ENCODE data around the gene GYG2.

DNA sequence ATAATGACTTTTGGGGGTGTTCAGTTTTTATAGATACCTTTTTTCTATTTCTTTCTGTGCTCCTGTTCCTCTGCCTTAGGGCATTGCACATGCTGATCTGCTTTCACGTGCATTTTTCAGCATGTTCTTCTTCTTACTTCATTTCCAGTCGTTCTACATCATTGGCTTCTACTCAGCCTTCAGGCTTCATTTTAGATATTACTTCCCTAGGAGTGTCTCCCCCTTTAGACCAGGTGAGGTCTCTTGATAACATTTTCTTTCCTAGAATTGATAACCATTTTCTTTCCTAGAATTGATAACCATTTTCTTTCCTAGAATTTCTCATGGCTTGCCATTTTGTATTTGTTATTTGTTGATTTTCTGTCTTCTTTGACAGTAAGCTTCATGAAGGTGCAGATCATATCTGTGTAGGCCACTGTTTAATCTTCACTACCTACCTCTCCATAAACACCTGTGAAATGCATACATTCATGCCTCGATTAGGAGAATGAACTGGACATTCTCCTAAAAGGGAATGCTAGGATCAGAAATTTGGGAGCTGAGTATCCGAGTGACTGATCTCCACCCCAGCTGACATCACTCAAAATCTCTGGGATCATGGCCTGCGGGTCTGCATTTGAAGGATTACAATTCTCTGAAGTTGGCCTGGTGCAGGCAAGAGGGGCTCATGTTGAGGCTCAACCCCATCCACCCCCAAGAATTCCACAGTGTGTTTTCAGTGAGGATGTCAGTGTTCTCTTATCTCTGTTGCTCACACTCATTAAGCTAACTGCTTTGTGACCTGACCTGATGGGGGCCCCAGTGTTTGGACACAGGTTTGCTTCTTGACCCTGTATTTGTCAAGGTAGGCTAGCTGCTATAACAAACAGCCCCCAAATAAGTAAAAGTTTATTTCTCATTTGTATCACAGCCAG lies 45.7 kb downstream of the GYG2 start:
- TF ChIP-seq EZH2 (IDR thresholded peaks at IDR 0.05; ENCODE audit: low read depth, low read length, severe bottlenecking) (no peak), CHD1 (IDR thresholded peaks at IDR 0.05; ENCODE audit: low read depth, low read length) (no peak), EP300 (IDR thresholded peaks at IDR 0.05; ENCODE audit: borderline replicate concordance in 1 of 2, low read depth in 2 of 2, low read length in 2 of 2) (no peak), HDAC6 (IDR thresholded peaks at IDR 0.05; ENCODE audit: low read depth, low read length) (no peak), TAF1 (IDR thresholded peaks at IDR 0.05; ENCODE audit: low read depth, low read length) (no peak), CREB1 (IDR thresholded peaks at IDR 0.05) (no peak), POLR2A (IDR thresholded peaks at IDR 0.05; ENCODE audit: control extremely low read depth in 1 of 2, low read depth in 2 of 2, low read length in 2 of 2) (no peak), RAD21 (IDR thresholded peaks at IDR 0.05 in 1 of 2, conservative IDR thresholded peaks at IDR 0.05 in 1 of 2; ENCODE audit: low read depth in 2 of 2, low read length in 2 of 2) (no peak), TEAD4 (IDR thresholded peaks at IDR 0.05; ENCODE audit: low read depth, low read length) (no peak), GABPA (IDR thresholded peaks at IDR 0.05; ENCODE audit: borderline replicate concordance, insufficient read depth, low read length) (no peak)
- TF ChIP-seq, protein P1, sequence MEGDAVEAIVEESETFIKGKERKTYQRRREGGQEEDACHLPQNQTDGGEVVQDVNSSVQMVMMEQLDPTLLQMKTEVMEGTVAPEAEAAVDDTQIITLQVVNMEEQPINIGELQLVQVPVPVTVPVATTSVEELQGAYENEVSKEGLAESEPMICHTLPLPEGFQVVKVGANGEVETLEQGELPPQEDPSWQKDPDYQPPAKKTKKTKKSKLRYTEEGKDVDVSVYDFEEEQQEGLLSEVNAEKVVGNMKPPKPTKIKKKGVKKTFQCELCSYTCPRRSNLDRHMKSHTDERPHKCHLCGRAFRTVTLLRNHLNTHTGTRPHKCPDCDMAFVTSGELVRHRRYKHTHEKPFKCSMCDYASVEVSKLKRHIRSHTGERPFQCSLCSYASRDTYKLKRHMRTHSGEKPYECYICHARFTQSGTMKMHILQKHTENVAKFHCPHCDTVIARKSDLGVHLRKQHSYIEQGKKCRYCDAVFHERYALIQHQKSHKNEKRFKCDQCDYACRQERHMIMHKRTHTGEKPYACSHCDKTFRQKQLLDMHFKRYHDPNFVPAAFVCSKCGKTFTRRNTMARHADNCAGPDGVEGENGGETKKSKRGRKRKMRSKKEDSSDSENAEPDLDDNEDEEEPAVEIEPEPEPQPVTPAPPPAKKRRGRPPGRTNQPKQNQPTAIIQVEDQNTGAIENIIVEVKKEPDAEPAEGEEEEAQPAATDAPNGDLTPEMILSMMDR (IDR thresholded peaks at IDR 0.05; ENCODE audit: control extremely low read depth in 1 of 3, insufficient read depth in 1 of 3, low read depth in 1 of 3, low read length in 3 of 3), result no peak
- TF ChIP-seq, protein P2, sequence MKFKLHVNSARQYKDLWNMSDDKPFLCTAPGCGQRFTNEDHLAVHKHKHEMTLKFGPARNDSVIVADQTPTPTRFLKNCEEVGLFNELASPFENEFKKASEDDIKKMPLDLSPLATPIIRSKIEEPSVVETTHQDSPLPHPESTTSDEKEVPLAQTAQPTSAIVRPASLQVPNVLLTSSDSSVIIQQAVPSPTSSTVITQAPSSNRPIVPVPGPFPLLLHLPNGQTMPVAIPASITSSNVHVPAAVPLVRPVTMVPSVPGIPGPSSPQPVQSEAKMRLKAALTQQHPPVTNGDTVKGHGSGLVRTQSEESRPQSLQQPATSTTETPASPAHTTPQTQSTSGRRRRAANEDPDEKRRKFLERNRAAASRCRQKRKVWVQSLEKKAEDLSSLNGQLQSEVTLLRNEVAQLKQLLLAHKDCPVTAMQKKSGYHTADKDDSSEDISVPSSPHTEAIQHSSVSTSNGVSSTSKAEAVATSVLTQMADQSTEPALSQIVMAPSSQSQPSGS (IDR thresholded peaks at IDR 0.05; ENCODE audit: low read length), result no peak
